NCI-H460 (cell line): Measurements from ENCODE around the gene DYRK1B. TPM values are rescaled to one million over a fixed set of nuclear protein-coding genes. Genes with fewer than 3 reads are reported as not detected.
"Not testable (repeated sequence)": the region's sequence is repeated elsewhere in the genome, so short reads cannot be mapped to it uniquely, and the experiment has no call there.

Experiments
- DNase-seq: peaks from one replicate; pipeline ENCODE4 v3.0.0-alpha.2; 2016; ENCODE audit warnings: low read depth; ENCODE audit errors: extremely low read depth
- polyA plus RNA-seq: library from polyadenylated mRNA; depleted of rRNA; stranded (reverse); fragments of >200 nt; gene quantifications from 2 replicates; pipeline ENCODE4 v1.2.3, GENCODE V29; 2014; cell fraction: nucleus; rRNA removed
- total RNA-seq: library from RNA; depleted of rRNA; stranded (reverse); fragments of >200 nt; shearing (Covaris generic); gene quantifications from 2 replicates; pipeline ENCODE4 v1.2.3, GENCODE V29; 2014; rRNA removed

The DYRK1B gene
- 0.98 and 1.2 TPM in 2 replicates for total RNA-seq
- polyA plus RNA-seq = 2.7 and 3.8 TPM in 2 replicates

GRCh38 chr19:39833464-39834286 is at the start of gene DYRK1B:
DYRK1B (minus strand) TSS chr19:39834162; CDS start chr19:39831867, 2,295 bp downstream.
- no peak for DNase-seq

GRCh38 chr19:39882645-39883044 is 48.7 kb upstream of the DYRK1B start:
- not testable (repeated sequence) for DNase-seq

GRCh38 chr19:39881495-39882110 is 47.6 kb upstream of the DYRK1B start:
- peak; percentile 7 for DNase-seq

GRCh38 chr19:39880241-39880640 is 46.3 kb upstream of the DYRK1B start:
- not testable (repeated sequence) for DNase-seq

GRCh38 chr19:39879796-39880195 is 45.8 kb upstream of the DYRK1B start:
- not testable (repeated sequence) for DNase-seq

- DNase-seq = not testable (repeated sequence)
Observed at GRCh38 chr19:39878866-39879265, 44.9 kb upstream of the DYRK1B start.

GRCh38 chr19:39878398-39878797 is 44.4 kb upstream of the DYRK1B start:
- DNase-seq = no peak

- DNase-seq = not testable (repeated sequence)
Observed at GRCh38 chr19:39877982-39878381, 44.0 kb upstream of the DYRK1B start.

- not testable (repeated sequence) for DNase-seq
Observed at GRCh38 chr19:39877488-39877887, 43.5 kb upstream of the DYRK1B start.

GRCh38 chr19:39876486-39876885 is 42.5 kb upstream of the DYRK1B start:
- not testable (repeated sequence) for DNase-seq

GRCh38 chr19:39875401-39875864 is 41.5 kb upstream of the DYRK1B start:
- DNase-seq = not testable (repeated sequence)

GRCh38 chr19:39874404-39874803 is 40.4 kb upstream of the DYRK1B start:
- DNase-seq = no peak

- no peak for DNase-seq
Observed at GRCh38 chr19:39873385-39873784, 39.4 kb upstream of the DYRK1B start.

- DNase-seq = no peak
Observed at GRCh38 chr19:39871886-39872866, 38.2 kb upstream of the DYRK1B start.

GRCh38 chr19:39871362-39871761 is 37.4 kb upstream of the DYRK1B start:
- no peak for DNase-seq

- DNase-seq = no peak
Observed at GRCh38 chr19:39870171-39870971, 36.4 kb upstream of the DYRK1B start.

- no peak for DNase-seq
Observed at GRCh38 chr19:39867952-39868351, 34.0 kb upstream of the DYRK1B start.

GRCh38 chr19:39867133-39867532 is 33.2 kb upstream of the DYRK1B start:
- DNase-seq = no peak

- no peak for DNase-seq
Observed at GRCh38 chr19:39865953-39866352, 32.0 kb upstream of the DYRK1B start.

GRCh38 chr19:39865186-39865585 is 31.2 kb upstream of the DYRK1B start:
- no peak for DNase-seq
